ENCODE data around the gene MTURN. TPM values are rescaled to one million over a fixed set of nuclear protein-coding genes. Genes with fewer than 3 reads are reported as not detected.
A peak's percentile ranks its signal among the peaks of the same experiment; 100 is the strongest.

MTURN gene
- total RNA-seq, 1 donor from 2014 or later, result 21.3 TPM

DNA sequence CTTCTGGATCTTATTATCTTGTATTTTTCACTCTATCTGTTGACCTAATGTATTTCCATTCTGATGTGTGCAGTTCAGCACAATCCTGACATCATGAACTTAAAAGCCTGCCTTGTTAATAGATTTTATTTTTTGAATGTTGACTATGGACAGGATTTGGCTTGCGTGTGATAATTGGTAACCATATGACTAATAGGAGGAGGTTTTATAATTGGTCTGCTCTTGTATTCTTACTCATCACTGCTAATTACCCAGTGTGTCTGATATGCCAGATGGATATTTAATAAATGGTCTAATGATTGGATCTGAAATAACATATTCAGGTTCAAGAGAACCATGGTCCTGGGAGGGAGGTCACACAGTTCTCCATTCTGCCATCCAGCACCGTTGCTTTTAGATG, 45.9 kb downstream of the MTURN start:
- TF ChIP-seq, protein P1, sequence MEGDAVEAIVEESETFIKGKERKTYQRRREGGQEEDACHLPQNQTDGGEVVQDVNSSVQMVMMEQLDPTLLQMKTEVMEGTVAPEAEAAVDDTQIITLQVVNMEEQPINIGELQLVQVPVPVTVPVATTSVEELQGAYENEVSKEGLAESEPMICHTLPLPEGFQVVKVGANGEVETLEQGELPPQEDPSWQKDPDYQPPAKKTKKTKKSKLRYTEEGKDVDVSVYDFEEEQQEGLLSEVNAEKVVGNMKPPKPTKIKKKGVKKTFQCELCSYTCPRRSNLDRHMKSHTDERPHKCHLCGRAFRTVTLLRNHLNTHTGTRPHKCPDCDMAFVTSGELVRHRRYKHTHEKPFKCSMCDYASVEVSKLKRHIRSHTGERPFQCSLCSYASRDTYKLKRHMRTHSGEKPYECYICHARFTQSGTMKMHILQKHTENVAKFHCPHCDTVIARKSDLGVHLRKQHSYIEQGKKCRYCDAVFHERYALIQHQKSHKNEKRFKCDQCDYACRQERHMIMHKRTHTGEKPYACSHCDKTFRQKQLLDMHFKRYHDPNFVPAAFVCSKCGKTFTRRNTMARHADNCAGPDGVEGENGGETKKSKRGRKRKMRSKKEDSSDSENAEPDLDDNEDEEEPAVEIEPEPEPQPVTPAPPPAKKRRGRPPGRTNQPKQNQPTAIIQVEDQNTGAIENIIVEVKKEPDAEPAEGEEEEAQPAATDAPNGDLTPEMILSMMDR (IDR thresholded peaks at IDR 0.05; ENCODE audit: borderline replicate concordance), result no peak
- Histone ChIP-seq H3K27ac (replicated peaks) (no peak overlapping the region), H3K27me3 (ENCODE audit: low read depth) (no peaks in the 10 kb centered on the region), H3K4me1 (peaks cover 54% of the 10 kb centered on the region), H3K36me3 (no peaks in the 10 kb centered on the region), H3K9me3 (replicated peaks) (no peaks in the 10 kb centered on the region), H3K4me3 (no peak overlapping the region)
- intact Hi-C loops (cut with micrococcal nuclease), result no loop called here
- DNase-seq, result no peak

DNA sequence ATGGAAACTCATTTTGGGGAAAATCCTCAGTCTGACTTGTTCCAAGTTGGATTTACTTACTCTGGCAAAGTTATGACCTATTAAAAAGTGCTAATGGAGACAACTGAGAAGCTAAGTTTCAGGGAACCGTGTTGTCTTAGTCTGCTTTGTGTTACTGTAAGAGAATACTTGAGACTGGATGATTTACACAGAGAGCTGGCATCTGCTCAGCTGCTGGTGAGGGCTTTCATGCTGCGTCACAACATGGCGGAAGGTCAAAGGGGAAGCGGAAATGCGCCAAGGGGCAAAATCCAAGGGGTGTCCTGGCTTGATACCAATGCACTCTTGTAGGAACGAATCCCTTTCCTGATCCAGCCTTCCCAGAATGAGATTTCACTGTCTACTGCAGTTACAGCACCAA, 46.4 kb downstream of the MTURN start:
- Histone ChIP-seq H3K27ac (replicated peaks) (no peak overlapping the region), H3K9me3 (replicated peaks) (no peaks in the 10 kb centered on the region), H3K4me1 (peaks cover 50% of the 10 kb centered on the region), H3K4me3 (no peak overlapping the region), H3K27me3 (ENCODE audit: low read depth) (no peaks in the 10 kb centered on the region), H3K36me3 (no peaks in the 10 kb centered on the region)
- no peak for DNase-seq
- intact Hi-C loops (cut with micrococcal nuclease), result no loop called here
- TF ChIP-seq, protein P1 (IDR thresholded peaks at IDR 0.05; ENCODE audit: borderline replicate concordance), result no peak

DNA sequence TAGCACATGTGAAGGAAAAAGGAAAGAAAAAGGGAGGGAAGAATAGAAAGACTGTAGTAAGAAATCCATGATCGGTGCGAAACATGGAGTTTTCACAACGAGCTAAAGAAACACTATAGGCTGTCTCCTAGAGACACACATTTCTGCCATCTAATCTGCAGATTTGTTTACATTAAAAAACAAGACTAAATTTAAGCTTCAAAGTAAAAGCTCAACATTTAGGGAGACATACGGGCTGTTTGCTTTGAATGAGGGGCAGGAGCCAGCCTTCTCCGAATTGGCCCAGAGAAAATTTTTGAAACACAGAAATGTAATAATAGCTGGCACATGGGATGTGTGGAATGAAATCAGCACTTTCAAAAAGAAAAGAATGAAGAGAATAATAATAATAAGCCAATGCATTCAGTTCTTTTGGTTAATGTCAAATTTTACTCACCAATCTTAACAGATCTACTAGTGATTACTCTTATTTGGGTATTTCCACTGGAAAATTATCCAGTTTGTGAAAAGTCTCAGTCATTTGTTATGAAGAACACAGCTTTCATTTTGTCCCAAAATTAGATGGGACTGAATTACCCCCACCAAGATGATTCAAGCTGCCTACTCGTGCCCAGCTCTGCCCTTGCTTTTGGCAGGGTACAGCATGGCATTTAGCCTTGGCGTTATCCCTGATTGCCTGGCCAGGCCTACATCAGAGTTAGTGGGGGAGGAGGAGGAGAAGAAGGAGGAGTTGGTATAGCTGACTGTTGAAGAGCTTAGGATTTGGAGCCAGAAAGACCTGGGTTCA, 47.1 kb downstream of the MTURN start:
- peak; percentile 32 for DNase-seq
- intact Hi-C loops (cut with micrococcal nuclease), result no loop called here
- Histone ChIP-seq H3K4me1 (peaks cover 44% of the 10 kb centered on the region), H3K36me3 (no peaks in the 10 kb centered on the region), H3K4me3 (no peak overlapping the region), H3K9me3 (replicated peaks) (no peaks in the 10 kb centered on the region), H3K27ac (replicated peaks) (peak overlapping the region; percentile 37), H3K27me3 (ENCODE audit: low read depth) (no peaks in the 10 kb centered on the region)
- TF ChIP-seq, protein P1 (IDR thresholded peaks at IDR 0.05; ENCODE audit: borderline replicate concordance), result no peak

DNA sequence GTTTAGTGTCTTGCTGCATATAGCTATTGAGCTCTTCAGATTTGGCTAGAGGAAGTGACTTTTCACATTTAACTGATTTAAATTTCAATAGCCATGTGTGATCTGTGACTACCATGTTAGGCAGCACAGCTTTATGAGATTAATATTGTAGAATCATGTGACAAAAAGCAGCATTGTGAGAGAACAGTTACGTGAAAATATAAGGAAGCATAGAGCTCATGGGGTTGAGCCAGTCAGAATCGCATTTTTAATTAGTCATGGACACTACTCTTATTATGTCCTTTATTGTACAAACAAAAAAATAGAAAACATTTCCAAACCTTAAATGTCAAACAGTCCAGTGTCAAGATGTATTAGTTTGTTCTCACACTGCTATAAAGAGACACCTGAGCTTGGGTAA, 48.0 kb downstream of the MTURN start:
- Histone ChIP-seq H3K27ac (replicated peaks) (peak overlapping the region; percentile 37), H3K4me1 (peaks cover 44% of the 10 kb centered on the region), H3K36me3 (no peaks in the 10 kb centered on the region), H3K9me3 (replicated peaks) (no peaks in the 10 kb centered on the region), H3K4me3 (no peak overlapping the region), H3K27me3 (ENCODE audit: low read depth) (no peaks in the 10 kb centered on the region)
- intact Hi-C loops (cut with micrococcal nuclease), result no loop called here
- TF ChIP-seq, protein P1 (IDR thresholded peaks at IDR 0.05; ENCODE audit: borderline replicate concordance), result no peak
- no peak for DNase-seq

DNA sequence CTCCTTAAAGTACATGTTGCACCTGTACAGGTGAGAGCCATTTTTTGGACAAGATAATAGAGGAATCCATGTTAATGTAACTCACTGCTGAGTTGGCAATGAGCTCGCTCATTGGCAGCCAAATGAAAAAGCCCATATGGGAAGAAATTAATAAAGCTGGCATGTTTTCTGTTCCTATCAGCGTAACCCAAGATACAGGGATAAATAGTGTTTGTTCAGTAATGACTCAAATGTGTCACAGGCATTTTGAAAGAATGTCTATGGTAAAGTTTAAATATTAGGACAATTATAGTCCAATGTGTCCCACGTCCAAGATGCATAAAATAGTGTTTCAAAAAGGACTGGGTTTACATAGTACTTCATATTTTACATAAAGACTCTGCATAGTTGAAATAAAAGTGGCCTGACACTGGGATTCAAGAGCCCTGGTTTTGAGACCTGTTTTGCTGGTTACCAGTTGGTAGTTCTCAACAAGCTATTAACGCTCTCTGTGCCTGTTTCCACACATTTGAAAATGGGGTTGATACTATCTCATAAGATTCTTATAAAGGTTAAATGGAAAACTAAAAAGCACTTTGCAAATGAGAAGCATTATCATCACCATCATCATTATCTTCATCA, 49.1 kb downstream of the MTURN start:
- DNase-seq, result no peak
- intact Hi-C loops (cut with micrococcal nuclease), result no loop called here
- no peaks in the 10 kb centered on the region for H3K27me3 ChIP-seq (ENCODE audit: low read depth)
- H3K36me3 ChIP-seq, result no peaks in the 10 kb centered on the region
- peak overlapping the region; percentile 76 for H3K27ac ChIP-seq (replicated peaks)
- peaks cover 41% of the 10 kb centered on the region for H3K4me1 ChIP-seq
- no peak overlapping the region for H3K4me3 ChIP-seq
- TF ChIP-seq, protein P1 (IDR thresholded peaks at IDR 0.05; ENCODE audit: borderline replicate concordance), result no peak
- no peaks in the 10 kb centered on the region for H3K9me3 ChIP-seq (replicated peaks)
